Measurements from ENCODE around the gene PRR30. TPM values are rescaled to one million over a fixed set of nuclear protein-coding genes. Genes with fewer than 3 reads are reported as not detected.

The PRR30 gene
- total RNA-seq, 1 experiment from 2014 or later: not detected

- no peak for DNase-seq (ENCODE audit: low spot score)
Observed at GRCh38 chr2:27155069-27155520, 15.9 kb upstream of the PRR30 start.

GRCh38 chr2:27154488-27154887, 15.3 kb upstream of the PRR30 start:
- no peak for DNase-seq (ENCODE audit: low spot score)

GRCh38 chr2:27152796-27153464, 13.7 kb upstream of the PRR30 start:
- DNase-seq (ENCODE audit: low spot score): no peak

- DNase-seq (ENCODE audit: low spot score): peak; percentile 39
Observed at GRCh38 chr2:27152102-27152795, 13.0 kb upstream of the PRR30 start.

GRCh38 chr2:27150639-27151230, 11.5 kb upstream of the PRR30 start:
- DNase-seq (ENCODE audit: low spot score): no peak

GRCh38 chr2:27149570-27150405, 10.6 kb upstream of the PRR30 start:
- no peak for DNase-seq (ENCODE audit: low spot score)

- no peak for DNase-seq (ENCODE audit: low spot score)
Observed at GRCh38 chr2:27148801-27149439, 9.7 kb upstream of the PRR30 start, which contains the start of gene TCF23. Gene TCF23, plus strand, starts transcription at chr2:27149004. Its CDS starts 130 bp downstream, at chr2:27149134.

GRCh38 chr2:27147935-27148334, 8.7 kb upstream of the PRR30 start:
- no peak for DNase-seq (ENCODE audit: low spot score)

- DNase-seq (ENCODE audit: low spot score): no peak
Observed at GRCh38 chr2:27145682-27146081, 6.5 kb upstream of the PRR30 start.

- DNase-seq (ENCODE audit: low spot score): no peak
Observed at GRCh38 chr2:27143285-27143684, 4.1 kb upstream of the PRR30 start.

- no peak for DNase-seq (ENCODE audit: low spot score)
Observed at GRCh38 chr2:27138111-27138510, 1.1 kb downstream of the PRR30 start.

GRCh38 chr2:27137322-27137935, 1.8 kb downstream of the PRR30 start:
- no peak for DNase-seq (ENCODE audit: low spot score)

- DNase-seq (ENCODE audit: low spot score): no peak
Observed at GRCh38 chr2:27136751-27137150, 2.5 kb downstream of the PRR30 start.

GRCh38 chr2:27135478-27135955, 3.7 kb downstream of the PRR30 start:
- no peak for DNase-seq (ENCODE audit: low spot score)

GRCh38 chr2:27134781-27135477, 4.3 kb downstream of the PRR30 start:
- DNase-seq (ENCODE audit: low spot score): no peak

- DNase-seq (ENCODE audit: low spot score): peak; percentile 95
Observed at GRCh38 chr2:27133905-27134780, 5.1 kb downstream of the PRR30 start, which contains the start of gene PREB. Gene PREB, minus strand, starts transcription at chr2:27134636. Its CDS starts 215 bp downstream, at chr2:27134421.

- DNase-seq (ENCODE audit: low spot score): no peak
Observed at GRCh38 chr2:27133195-27133875, 5.9 kb downstream of the PRR30 start.

GRCh38 chr2:27131429-27131828, 7.8 kb downstream of the PRR30 start:
- DNase-seq (ENCODE audit: low spot score): no peak
